NB4 (cell line): ENCODE results near the gene TNFRSF17.

Experiments
- POLR2A ChIP-seq: IDR thresholded peaks from 2 replicates; pipeline ENCODE4 v1.6.1; 2011; ENCODE audit warnings: mild to moderate bottlenecking; ENCODE audit not compliant: insufficient read length; ENCODE audit errors: extremely low read depth
- TF ChIP-seq, protein P1 (sequence below): IDR thresholded peaks from one replicate; pipeline ENCODE4 v1.5.1; 2012; ENCODE audit warnings: low read depth, low read length
- TF ChIP-seq, protein P2 (sequence below): IDR thresholded peaks from 2 replicates; pipeline ENCODE4 v1.6.1; 2011; ENCODE audit warnings: low read depth, low read length

DNA sequence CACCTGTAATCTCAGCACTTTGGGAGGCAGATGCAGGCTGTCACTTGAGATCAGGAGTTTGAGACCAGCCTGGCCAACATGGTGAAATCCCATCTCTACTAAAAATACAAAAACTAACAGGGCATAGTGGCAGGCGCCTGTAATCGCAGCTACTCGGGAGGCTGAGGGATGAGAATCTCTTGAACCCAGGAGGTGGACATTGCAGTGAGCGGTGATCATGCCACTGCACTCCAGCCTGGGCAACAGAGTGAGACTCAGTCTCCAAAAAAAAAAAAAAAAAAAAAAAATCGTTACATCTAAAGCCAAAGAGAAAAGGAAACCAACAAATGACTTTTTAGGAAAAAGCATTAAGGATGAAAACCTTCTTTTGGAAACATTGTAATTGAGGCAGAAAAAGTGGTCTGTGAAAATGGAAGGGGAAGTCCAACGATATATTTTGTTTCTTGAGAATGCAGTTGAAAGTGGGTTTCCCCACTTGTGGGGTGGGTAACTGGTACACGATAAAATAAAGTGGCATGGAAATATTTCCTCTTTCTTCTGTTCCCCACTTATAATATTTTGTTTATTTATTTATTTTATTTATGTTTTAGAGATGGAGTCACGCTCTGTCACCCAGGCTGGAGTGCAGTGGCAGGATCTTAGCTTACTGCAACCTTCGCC, 14.1 kb downstream of the TNFRSF17 start:
- TF ChIP-seq, protein P1, sequence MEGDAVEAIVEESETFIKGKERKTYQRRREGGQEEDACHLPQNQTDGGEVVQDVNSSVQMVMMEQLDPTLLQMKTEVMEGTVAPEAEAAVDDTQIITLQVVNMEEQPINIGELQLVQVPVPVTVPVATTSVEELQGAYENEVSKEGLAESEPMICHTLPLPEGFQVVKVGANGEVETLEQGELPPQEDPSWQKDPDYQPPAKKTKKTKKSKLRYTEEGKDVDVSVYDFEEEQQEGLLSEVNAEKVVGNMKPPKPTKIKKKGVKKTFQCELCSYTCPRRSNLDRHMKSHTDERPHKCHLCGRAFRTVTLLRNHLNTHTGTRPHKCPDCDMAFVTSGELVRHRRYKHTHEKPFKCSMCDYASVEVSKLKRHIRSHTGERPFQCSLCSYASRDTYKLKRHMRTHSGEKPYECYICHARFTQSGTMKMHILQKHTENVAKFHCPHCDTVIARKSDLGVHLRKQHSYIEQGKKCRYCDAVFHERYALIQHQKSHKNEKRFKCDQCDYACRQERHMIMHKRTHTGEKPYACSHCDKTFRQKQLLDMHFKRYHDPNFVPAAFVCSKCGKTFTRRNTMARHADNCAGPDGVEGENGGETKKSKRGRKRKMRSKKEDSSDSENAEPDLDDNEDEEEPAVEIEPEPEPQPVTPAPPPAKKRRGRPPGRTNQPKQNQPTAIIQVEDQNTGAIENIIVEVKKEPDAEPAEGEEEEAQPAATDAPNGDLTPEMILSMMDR, result no peak
- no peak for TF ChIP-seq POLR2A
- TF ChIP-seq, protein P2, sequence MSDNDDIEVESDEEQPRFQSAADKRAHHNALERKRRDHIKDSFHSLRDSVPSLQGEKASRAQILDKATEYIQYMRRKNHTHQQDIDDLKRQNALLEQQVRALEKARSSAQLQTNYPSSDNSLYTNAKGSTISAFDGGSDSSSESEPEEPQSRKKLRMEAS, result no peak
